NCI-H2227 treated with DMSO at 0.1 percent for 48 hours (cell line): ENCODE measurements around the gene CHTF18.
"Not testable (repeated sequence)": the region's sequence is repeated elsewhere in the genome, so short reads cannot be mapped to it uniquely, and the experiment has no call there.

ENCODE experiments used
- DNase-seq: peaks from one replicate; lab custom pipeline; 2025; lab: John Stamatoyannopoulos, UW

The CHTF18 gene

DNA sequence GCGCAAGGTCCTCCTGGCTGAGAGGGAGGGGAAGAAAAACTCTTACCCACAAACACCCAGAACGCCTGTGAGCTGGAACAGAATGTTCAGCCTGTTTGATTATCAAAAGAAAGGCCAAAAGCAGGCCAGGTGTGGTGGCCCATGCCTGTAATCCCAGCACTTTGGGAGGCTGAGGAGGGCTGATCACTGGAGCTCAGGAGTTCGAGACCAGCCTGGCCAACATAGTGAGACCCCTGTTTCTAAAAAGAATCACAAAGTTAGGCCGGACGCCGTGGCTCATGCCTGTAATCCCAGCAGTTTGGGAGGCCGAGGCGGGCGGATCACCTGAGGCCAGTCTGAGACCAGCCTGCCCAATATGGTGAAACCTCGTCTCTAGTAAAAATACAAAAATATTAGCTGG is 12.1 kb upstream of the CHTF18 start:
- not testable (repeated sequence) for DNase-seq

- no peak for DNase-seq
Observed at GRCh38 chr16:776824-777223, 11.6 kb upstream of the CHTF18 start.

GRCh38 chr16:777826-778225 is 10.6 kb upstream of the CHTF18 start:
- no peak for DNase-seq

DNA sequence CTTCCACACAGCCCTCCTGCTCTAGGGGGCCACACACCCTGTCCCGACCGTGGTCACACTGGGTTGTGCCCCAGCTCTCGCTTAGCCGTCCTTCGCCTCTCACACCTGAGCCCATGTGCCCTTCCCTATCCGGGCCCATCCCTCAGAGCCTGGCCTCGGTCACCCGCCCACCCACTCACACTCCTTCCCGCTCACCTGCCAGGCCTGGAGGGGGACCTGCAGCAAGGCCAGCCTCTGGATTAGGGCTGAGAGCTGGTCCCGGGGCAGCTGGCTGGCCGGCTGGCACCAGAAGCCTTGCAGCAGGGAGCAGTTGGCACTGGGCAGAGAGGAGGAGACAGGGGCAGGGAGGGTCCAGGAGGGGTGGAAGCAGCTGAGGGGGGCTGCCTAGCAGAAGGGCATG is 10.0 kb upstream of the CHTF18 start:
- DNase-seq = no peak

- no peak for DNase-seq
Observed at GRCh38 chr16:778909-779527, 9.4 kb upstream of the CHTF18 start.

DNA sequence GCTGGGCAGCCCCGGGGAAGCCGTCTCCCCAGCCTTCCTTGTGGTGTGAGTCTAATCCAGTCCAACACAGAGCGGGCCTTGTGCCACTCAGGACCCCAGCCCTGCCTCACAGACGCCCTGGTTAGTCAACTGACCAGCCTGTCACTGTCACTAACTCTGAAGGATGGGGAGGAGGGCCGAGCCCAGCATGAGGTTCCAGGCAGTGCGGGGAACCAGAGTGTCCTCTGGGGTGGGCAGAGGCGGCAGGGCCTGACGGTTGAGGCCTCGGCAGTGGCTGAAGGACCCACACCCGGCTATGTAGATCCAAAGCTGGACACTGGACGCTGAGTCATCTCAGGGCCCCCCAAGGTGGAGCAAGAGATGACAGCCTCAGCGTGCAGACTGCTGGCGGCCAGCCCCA is 8.9 kb upstream of the CHTF18 start:
- no peak for DNase-seq

DNA sequence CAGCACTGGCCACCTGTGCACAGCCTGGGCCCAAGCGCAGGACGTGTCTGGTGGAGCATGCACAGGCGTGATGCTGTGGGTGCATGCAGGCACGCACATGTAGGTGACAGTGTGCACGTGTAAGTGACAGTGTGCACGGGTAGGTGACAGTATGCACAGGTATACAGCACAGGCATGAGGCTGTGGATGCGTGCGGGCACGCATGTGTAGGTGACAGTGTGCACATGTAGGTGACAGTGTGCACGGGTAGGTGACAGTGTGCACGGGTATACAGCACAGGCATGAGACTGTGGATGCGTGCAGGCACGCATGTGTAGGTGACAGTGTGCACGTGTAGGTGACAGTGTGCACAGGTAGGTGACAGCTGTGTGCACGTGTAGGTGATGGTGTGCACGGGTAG is 8.1 kb upstream of the CHTF18 start:
- DNase-seq = no peak

DNA sequence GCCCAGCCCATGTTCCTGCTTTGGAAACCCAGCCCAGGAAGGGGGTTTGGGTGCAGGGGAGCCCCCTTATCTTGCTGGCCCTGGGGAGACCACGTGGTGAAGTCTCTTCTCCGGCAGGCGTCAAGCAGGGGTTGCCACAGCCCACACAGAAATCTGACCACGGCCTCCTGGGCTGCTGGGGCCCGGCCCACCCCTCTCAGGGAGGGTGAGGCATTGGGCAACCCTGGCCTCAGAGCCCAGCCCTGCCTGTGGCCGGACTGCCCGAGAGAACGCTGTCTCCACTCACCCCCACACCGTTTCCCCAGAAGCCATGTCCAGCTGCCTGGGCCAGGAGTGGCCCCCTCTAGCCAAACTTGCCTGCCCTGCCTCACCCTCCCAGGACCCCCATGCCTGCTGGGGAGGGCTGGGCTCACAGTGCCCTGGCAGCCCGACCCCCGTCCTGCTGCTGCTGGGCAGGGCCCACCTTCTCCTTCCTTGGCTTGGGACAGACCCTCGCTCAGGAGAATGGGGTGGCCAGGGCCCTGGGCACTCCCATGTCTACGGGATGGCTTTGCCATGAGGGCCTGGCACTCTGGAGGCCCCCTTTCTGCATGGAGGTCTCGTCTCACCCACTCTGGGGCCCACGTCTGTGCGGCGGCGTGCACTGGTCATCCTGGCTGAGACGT is 6.9 kb upstream of the CHTF18 start:
- DNase-seq = no peak

- no peak for DNase-seq
Observed at GRCh38 chr16:782258-782657, 6.2 kb upstream of the CHTF18 start.

- DNase-seq = no peak
Observed at GRCh38 chr16:782766-783403, 5.5 kb upstream of the CHTF18 start.

GRCh38 chr16:783404-784161 is 4.8 kb upstream of the CHTF18 start:
- no peak for DNase-seq

GRCh38 chr16:784431-784830 is 4.0 kb upstream of the CHTF18 start:
- DNase-seq = no peak

GRCh38 chr16:785563-786535 is 2.6 kb upstream of the CHTF18 start:
- DNase-seq = no peak

GRCh38 chr16:787321-787966 is 976 bp upstream of the CHTF18 start:
- no peak for DNase-seq

- no peak for DNase-seq
Observed at GRCh38 chr16:787978-788398, 432 bp upstream of the CHTF18 start, which contains the start of gene RPUSD1. Gene RPUSD1, minus strand, starts transcription at chr16:788381. Its CDS starts 644 bp downstream, at chr16:787737.

- DNase-seq = no peak
Observed at GRCh38 chr16:789191-789850, 901 bp downstream of the CHTF18 start.

DNA sequence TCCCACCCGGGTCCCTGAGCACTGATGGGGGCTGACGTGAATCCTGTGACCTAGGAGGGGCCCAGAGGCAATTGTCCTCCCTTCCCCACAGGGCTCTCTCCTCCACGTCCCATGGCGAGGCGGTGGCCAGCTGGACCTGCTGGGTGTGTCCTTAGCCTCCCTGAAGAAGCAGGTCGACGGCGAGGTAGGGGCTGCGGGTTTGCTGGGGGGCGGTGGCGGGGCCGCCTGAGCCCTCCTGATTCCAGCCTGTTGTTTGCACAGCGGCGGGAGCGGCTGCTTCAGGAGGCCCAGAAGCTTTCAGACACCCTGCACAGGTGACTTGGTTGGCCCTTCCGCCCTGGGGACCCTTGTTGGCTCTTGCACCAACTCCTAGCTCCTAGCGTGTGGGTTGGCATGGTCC is 1.7 kb downstream of the CHTF18 start:
- DNase-seq = no peak

GRCh38 chr16:791131-791530 is 2.7 kb downstream of the CHTF18 start:
- DNase-seq = no peak

GRCh38 chr16:792221-792995 is 4.0 kb downstream of the CHTF18 start:
- DNase-seq = no peak

DNA sequence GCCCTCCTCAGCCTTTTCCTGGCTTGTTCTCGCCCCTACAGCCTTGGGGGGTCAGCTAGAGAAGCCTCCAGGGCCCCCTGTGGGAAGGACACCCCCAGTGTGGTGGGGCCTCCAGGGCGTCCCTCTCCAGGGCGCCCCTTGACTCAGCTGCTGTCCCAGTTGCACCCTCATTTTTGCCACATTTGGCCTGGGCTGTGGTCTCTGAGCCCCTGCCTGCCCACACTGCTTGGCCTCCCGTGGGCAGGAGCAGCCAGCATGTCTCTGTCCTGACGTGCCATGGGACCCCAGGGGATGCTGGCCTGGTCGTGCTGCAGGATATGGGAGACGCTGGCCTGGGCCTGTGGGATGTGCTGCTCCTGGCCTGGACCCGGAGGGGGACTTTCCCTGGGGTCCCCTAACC is 5.0 kb downstream of the CHTF18 start:
- no peak for DNase-seq
